GM18907 (cell line): ENCODE data around the gene ARHGEF2.

Source experiments
- ATAC-seq: cut with Tn5 transposase; IDR thresholded peaks from one replicate; pipeline ENCODE4 v1.9.1; 2021; ENCODE audit warnings: mild to moderate bottlenecking, moderate library complexity; ENCODE audit not compliant: unreplicated experiment

ARHGEF2 gene

DNA sequence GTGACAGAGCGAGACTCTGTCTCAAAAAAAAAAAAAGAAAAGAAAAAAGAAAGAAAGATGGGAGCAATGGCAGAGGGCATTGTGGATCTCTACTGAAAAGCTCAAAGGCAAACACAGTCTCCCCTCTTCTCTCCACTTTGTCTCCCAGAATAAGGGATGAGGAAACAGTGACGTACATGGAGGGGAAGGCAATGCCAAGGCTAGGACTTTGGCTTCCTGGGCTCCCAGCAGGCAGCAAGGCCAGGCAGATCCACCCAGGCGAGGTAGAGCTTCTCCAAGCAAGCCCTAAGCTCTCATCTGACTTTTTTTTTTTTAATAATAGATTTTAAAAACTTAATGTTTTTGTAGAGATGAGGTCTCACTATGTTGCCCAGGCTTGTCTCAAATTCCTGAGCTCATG lies 4.6 kb downstream of the ARHGEF2 start:
- ATAC-seq = no peak

DNA sequence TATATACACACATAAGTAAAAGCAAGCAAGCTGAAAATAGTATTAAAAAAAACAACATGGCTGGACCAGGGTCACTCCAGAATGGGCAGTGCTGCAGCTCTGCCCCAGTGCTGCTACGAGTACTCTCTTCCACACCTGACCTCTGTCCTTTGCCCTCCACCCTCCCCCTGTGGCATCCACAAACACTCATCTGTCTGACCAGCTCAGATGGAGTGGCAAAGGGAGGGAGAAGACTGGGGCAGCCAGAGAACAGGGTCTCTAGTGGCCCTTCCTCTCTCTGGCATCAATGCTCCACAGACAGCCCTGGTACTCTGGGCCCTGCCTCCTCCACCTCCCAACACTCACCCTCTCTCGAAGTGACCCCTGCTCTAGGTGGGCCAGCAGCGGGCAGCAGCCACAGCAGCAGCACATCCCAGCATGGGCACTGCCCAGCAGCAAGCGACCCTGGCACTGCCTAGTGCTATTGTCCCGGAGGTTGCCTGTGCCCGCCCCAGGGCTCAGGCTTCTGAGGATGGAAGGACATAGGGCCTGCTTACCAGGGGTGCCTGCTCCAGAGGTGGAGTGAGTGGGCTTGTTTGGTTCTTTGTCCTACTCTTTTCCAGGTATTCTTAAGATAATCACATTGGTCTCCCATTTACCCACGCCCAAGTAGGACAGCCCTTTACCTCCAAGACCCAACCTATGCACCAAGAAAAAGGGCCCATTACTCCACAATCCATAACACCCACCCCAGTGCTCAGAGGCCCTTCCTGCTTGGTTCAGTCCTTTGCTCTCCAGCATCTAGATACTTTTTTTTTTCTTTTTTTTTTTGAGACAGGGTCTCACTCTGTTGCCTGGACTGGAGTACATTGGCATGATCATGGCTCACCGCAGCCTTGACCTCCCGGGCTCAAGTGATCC lies 6.2 kb downstream of the ARHGEF2 start:
- no peak for ATAC-seq

- no peak for ATAC-seq
Measured at GRCh38 chr1:155970531-155971167, 7.7 kb downstream of the ARHGEF2 start.

DNA sequence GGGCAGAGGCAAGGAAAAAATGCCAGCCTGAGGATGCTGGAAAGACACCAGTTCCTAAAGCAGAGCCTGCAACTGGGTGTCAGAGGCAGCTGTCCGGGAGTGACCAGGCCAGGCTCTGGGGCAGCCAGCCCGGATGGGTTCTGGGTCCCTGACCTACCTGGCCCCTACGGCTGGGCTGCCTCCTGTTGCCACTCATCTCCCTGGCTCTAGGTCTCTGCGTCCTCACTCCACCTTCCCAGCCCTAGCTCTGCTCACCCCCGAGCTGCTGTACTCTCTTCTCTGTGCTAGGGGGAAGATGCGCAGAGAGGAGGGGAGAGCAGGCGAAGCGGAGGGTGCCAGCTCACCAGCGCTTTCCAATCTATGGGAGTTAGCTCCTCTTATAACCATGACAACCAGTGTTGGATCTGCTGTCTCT lies 9.0 kb downstream of the ARHGEF2 start:
- no peak for ATAC-seq

DNA sequence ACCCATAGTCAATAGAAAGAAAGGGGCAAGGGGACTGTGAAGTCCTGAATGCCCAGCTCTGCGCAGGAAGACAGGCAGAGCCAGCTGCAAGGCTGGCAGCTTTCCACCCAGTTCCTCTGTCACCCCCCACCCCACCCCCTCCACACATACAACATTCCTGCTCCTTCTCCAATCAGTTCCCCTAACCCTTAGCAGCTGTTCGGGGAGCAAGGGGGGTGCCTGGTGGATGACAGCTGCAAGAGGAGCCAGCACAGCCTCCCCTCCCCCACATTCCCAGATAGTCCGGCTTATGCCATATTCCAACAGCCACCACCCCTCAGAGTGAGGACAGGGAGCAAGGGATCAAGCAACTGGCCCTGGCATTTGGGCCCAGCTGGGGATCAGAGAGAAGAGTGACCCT lies 9.7 kb downstream of the ARHGEF2 start:
- ATAC-seq = no peak

- ATAC-seq = no peak
Measured at GRCh38 chr1:155968051-155968400, 10.3 kb downstream of the ARHGEF2 start.

- ATAC-seq = no peak
Measured at GRCh38 chr1:155967341-155968050, 10.9 kb downstream of the ARHGEF2 start.

GRCh38 chr1:155966750-155967149 lies 11.6 kb downstream of the ARHGEF2 start:
- ATAC-seq = no peak

- ATAC-seq = no peak
Measured at GRCh38 chr1:155966135-155966534, 12.2 kb downstream of the ARHGEF2 start.

DNA sequence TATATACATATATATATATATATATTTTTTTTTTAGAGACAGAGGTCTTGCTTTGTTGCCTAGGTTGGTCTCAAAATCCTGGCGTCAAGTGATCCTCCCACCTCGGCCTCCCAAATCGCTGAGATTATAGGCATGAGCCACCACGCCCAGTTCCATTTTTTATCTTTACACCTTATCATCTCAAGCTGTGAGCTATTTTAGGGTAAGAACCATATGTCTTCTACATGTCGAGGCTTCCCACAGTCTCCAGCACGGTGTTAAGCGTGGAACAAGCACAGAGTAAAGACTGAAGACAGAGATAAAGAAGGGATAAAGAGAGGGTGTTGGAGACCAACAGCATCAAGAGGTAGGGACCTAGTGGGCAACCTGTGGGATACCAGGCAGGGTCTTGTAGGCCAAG lies 14.2 kb downstream of the ARHGEF2 start:
- no peak for ATAC-seq

DNA sequence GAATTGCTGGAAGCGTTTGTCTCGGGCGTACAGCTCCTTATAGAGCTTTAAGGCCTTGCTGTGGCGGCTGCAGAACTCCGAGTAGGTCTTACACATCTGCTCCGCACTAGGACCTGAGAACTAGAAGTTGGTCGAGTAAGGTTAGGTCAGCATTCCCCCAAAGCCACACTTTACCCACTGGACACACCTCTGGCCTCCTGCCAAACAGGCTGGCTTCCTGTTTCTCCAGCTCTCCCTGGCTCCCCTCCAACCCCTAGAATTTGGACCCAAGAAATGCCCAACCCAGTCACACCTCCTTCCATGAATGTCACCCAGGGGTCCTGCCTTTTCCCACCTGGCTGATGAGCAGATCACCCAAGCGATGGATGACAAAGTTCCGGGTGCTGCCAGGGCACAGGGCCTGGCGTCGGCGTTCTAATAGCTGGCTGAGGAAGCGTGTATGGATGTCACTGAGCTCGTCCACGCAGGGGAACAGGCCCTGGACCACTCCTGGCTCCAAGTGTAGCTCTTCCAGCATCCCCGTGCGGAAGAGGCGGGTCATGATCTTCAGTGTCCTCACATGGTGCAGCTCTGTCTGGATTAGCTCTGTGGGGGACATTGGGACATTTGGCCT lies 15.6 kb downstream of the ARHGEF2 start:
- no peak for ATAC-seq

DNA sequence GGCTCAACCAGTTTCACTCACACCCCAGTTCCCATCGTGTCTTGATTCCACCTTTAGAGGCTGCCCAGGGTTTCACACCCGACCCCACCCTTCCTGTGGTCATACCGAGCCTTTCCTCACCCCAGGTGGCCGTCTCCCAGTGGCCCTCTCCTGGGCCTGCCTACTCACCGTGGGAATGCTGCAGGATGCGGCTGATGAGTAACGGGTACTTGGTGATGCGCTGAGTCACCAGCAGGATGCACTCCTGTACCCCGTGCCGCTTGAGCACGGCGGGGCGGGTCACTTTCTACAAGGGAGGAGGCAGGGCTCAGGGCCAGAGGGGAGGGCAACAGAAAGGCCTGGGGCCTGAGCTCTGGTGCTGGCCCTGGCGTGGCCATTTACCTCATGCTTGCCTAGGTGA lies 16.4 kb downstream of the ARHGEF2 start:
- ATAC-seq = no peak

DNA sequence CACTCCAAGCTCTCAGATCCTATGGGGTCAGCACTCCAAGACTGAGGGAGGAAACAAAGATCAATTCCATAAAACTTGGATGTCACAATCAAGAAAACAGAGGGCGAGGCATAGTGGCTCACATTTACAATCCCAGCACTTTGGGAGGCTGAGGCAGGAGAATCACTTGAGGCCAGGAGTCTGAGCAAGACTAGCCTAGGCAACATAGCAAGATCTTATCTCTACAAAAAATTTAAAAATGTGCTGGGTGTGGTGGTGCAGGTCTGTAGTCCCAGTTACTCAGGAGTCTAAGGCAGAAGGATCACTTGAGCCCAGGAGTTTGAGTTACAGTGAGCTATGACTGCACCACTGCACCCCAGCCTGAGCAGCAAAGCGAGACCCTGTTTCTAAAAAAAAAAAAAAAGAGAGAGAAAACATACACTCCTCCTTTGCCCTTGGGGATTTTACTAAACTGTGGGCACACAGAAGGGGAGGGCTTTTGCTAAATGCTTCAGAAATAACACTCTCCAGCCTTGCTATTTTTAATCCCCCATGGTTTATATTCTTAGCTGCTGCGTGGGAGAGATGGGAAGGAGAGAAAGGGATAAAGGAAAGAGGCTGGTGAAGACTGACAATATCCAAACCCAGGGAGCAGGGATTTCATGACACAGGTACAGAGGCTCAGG lies 18.1 kb downstream of the ARHGEF2 start:
- no peak for ATAC-seq

- ATAC-seq = no peak
Measured at GRCh38 chr1:155957411-155957915, 20.9 kb downstream of the ARHGEF2 start.

- no peak for ATAC-seq
Measured at GRCh38 chr1:155954645-155955044, 23.7 kb downstream of the ARHGEF2 start.

GRCh38 chr1:155952505-155952890 lies 25.8 kb downstream of the ARHGEF2 start:
- ATAC-seq = no peak

DNA sequence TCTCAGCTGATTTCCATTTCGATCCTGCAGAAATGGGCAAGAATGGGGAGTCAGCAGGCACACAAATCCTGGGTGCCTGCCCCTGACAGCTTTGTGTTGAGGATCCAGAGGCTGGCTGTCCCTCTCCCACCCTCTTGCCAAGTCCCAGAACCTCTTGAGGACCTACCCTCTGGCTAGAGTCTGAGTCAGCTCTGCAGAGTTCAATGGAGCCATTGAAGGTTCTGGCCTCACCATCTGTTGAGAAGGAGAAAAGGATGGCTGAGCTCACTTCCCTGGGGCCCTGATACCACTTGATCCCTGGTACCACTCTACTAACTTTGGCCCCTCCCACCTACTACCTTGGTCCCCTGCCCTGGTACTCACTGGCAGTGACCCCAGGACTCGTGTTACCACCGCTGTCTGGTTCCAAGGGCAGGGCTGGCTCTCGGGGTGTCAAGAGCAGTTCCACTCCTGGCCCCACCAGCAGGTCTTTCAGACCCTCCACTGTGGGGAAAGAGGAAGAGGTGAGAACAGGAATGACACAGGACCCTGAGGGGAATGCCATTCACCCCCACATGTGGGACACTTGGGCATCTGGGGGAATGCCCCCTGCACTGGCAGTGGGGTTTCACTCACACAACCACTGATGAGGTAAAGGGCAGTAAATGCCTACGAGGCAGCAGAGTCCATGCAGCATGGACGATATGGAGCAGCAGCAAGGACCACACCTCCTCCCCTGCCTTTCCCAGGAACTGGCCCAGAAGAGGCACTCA lies 26.4 kb downstream of the ARHGEF2 start:
- no peak for ATAC-seq

DNA sequence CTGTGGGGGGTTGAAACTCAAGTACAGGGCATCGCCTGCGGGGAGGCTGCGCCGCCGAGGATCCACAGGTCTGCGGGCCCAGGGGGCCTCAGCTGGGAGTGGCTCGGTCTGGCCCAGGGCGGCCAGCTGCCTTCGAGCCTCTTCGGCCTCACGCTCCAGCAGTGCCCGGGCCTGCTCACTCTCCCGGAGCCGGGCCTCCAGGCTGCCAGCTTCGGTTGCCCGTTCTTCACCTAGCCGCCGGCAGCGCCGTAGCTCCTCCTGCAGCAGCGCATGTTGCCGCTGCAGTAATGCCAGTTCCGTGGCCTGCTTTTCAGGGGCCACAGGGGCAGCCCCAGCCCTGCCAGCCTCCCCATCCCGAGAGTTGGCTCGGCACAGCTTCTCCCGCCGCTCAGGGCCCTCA lies 27.5 kb downstream of the ARHGEF2 start:
- no peak for ATAC-seq

- ATAC-seq = no peak
Measured at GRCh38 chr1:155947741-155948140, 30.6 kb downstream of the ARHGEF2 start.

DNA sequence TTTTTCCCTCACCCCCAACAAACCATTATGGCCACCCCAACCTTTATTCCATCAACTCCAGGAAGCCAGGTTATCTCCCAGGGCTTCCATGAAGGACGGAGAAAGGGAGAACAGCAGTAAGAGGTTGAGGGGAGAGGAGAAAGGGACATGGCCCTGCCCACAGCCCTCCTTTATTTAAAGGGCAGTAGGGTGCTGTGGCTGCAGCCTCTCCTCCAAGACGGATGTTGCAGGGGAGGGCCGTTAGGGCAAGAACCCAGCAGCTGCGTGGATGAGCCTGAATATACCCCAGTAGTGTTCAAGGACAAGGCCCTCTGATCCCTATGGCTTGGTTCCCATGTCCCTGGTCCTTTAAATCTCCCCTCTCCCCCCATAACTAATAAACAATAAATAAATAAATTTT lies 31.1 kb downstream of the ARHGEF2 start:
- no peak for ATAC-seq
